MV-4-11 (cell line): ENCODE results near the gene FSTL4.

Experiments used
- DNase-seq: peaks from one replicate; lab custom pipeline; 2025; lab: John Stamatoyannopoulos, UW

FSTL4 gene

DNA sequence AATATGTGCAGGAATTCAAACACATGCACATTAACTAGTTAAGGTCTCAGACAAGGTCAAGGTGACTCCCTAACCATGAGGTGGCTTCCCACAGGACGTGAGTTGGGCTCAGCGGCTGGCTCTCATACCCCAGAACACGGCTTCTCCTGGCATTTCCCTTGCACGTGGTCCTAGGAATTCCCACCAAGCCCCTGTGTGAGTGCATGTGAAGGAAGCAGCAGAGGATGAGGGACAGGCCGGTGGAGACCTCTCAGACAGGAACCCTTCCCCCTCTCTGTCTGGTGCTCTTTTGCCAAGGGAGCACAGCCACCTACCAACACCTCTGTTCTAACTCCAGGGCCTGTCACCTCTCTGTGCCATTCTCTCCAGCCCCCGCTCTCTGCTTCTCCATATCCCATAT is 271.0 kb downstream of the FSTL4 start:
- no peak for DNase-seq

DNA sequence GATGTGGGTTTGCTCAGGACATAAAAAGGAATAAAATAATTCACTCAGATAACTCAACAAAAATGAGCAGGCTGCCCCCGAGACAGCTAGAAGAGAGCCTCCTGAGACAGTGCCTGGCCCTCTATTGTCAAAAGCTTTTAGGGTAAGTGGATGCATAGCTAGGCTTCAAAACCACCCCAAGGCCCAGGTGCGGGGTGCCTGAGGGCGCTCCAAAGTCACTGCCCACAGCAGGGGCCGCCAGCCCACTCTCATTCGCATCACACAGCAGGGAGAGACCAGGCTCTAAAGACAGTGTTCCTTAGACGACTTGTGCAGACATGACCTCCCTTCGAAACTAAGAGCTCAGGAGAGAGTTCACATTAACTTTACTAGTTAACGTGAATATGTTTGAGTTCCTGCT is 271.5 kb downstream of the FSTL4 start:
- DNase-seq: no peak

DNA sequence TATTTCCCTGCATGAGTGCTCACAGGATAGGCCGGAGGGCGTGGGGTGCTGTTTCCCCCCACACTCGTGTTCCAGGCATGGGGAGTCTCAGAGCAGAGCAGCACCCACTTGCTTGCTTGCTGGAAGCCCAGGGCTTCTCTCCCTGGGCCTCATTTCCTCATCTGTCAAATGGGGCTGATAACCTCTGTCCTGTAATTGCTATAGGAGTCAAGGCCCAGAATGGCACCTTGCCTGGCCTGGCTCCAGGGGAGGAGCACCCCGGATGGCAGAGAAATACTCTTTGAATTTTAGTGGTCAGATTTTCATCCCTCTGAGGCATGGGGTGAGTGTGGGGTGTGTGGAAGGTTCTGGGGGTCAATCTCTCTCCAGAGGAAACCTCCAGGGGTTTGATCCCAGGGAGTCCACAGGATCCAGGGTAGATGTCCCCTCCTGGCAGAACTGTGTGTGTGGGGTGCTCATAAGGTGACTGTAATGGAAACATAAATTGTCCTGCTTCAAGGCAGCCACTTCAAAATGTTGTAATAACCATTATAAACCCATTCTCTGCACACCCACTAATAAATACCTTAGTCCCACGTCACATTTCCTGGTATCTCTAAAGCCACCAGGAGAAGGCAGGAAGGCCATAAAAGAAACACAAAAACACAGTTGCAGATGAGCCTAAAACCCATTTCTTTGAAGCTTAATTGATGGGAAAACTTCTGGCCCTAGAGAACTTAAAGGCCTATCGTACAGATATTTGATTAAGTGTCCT is 272.2 kb downstream of the FSTL4 start:
- DNase-seq: no peak

DNA sequence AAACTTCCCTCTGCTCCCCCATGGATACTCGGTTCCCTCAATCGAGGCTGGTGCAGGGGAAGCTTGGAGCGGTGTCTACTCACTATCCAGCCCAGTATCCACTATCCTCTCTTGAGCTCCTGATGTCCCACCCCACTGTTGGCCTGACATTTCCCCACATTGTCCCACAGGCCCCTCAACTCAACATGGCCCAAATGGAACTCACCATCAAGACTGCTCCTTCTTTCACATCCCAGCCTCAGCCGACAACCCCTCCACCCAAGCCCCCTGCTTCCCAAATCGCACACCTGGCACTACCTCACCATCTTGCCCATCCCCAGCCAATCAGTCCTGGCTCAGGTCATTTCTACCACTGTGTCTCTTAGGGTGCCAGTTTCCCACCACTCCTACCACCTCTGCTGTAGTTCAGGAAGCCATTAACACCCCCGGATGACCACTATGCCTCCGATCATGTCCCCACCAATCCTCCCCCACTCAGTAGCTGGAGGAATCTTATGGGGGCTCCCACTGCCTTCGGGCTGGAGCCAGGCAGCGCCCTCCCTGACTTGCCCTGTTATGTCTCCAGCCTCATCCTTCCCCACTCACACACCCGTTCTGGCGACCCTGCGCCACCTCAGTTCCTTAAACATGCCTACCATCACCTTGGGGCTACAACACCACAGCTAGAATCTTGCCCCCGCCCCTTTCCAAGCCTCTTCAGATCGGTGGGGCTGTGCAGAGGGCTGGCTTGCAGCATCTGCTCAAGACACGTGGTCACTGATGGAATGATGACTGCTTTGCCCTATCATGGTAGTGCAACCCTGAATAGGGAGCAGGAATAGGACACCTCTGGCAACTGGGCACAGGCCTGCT is 273.6 kb downstream of the FSTL4 start:
- no peak for DNase-seq

DNA sequence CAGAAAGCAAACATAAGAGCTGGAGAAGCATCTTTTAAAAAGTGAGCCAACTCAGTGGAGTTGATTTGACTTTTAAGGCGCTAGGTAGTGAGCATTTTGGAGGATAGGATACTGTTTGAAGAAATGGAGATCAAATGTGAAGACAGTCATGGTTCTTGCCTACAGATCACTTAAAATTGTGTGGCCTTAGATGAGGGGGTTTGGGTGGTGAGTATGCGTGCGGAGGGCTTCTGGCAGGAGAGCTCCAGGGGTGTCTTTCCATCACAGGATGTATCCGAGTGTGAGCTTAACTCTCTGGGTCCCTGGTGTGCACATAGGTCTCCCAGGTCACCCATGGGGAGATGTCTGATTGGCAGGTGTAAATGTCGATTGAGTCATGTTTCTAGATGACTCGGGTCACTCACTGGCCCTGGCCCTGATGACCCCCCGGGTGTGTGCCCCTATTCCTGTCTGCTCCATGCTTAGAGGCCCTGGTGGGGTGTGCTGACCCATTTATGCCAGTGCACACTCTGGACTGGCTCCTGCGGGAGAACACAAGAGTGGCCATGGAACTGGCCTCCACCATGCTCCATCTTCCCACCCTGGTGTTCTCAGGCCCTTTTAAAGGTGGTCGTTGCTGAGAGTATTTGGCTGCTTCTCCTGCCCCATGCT is 274.4 kb downstream of the FSTL4 start:
- DNase-seq: no peak

DNA sequence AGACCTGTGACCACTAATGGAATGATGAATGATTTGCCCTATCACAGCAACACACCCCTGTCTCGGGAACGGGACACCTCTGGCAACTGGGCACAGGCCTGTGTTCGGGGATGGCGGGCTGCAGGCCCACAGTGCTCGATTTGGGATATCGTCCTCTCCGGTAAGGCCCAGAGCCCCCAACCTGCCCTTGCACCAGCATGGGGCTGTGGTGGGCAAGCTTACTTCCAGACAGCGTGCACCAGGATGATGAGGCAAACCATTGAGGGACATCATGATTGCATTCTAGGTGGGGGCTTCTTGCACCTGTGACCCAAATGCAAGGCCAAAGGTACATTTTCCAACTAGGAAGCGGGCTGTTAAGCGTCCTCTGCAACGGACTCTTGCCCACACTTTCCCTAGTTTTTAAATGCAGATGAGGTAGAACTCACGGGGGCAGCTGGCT is 275.4 kb downstream of the FSTL4 start:
- no peak for DNase-seq

DNA sequence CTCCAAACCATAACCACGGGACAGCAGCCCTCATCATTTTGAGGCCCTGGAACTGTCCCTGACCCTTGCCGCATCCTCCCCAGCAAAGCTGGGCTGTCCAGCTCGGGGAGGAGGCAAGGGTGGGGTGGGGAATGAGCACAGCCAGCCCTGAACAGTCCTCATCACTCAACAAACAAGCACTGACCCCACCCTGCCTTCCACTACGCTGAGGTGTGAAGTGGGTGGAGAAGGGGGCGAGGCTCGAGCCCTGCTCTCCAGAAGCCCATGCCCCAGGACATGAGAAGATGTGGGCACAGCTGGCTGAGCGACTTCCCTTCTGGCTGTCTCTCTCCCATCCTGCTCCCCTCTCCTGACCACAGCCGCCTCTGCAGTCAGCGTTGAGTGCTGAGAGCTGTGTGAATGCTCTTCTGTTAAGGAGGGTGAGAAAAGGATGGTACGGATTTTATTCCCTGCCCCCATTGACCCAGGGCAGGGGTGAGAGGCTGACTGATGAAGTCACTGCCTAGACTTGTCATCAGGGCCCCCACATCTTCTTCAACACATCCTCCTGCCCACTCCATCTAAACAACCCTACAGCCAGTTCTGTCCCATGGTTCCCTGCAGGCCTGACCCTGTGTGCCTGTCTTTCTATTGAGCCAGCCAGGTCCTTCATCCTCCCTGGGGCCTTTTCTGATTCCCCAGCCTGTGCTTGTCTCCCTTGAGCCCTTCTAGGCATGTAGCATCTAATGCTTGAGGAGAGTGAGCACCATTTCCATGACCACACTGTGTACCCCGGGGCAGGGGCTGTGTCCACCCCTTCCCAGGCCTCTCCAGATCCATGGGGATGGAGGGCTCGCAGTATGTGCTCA is 276.0 kb downstream of the FSTL4 start:
- no peak for DNase-seq

DNA sequence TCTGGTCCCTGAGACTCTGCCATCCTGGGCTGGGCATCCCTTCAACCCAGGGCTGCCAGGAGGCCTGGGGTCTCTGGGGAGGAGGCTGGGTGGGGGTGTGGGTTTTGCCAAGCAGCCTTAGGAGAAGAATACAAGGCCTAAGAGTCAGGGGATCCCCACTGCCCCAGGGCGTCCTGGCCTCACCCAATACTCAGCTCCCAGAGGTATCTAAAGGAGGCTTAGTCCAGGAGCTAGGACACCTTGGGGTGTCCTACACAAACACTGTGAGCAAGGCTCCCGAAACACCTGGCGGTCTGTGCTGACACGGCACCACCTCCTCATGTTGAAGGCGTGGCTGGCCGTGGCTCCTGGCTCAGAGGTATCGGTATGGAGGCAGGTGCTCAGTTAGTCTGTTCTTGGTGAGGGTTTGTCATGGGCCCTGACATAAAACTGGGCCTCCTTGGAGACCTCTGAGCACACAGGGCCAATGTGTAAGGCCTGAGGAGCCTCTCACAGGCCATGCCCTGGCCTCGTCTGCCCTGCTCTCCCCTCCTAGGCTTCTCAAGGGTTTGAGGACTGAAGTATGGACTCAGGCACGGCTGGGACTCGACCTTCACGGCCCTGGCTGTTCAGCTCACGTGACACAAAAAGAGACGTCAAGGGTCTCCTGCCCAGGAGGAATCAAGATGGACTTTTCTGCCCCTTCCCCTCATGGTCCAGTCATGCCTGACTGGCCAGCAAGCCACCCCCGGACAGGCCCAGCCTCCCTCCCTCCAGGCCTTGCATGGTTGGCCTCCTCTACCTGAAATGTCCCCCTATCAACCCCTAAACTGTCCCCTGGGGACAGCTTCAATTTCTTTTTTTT is 277.3 kb downstream of the FSTL4 start:
- DNase-seq: no peak

DNA sequence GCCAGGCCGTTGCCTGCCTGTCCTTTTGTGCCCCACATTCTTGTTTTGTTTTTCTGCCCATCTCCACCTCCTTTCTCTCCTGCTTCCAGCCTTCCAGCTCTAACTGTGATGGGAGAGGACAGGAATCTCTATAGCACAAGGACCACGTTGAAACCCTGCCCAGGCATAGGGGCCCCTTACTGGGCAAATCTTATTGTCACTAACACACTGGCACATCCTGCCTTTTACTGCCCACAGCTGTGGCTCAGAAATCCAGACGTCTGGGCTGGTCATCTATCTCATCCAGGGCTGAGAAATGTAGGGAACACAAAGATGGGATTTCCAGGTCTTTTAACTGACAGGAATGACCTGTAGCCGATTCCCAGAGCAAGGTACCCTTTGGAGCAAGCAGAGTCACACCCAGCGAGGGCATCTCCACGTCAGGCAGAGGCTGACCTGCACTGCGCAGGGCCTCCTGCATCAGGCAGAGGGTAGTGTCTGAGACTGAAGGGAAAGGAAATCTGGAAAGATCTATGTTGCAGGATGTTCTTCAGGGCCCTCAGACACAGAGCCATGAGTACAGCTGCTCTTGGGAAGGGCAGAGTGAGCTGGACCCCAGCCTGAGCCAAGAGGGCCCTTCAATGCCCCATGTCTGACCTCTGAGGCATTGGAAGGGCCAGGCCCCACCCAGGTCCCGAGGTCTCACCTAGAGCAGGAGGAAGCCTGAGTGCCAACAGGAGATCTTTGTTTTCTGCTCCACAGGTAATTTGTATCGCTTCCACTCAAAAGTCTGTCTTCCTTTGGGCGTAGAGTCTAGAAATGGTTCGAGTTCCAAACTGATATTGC is 278.8 kb downstream of the FSTL4 start:
- no peak for DNase-seq

DNA sequence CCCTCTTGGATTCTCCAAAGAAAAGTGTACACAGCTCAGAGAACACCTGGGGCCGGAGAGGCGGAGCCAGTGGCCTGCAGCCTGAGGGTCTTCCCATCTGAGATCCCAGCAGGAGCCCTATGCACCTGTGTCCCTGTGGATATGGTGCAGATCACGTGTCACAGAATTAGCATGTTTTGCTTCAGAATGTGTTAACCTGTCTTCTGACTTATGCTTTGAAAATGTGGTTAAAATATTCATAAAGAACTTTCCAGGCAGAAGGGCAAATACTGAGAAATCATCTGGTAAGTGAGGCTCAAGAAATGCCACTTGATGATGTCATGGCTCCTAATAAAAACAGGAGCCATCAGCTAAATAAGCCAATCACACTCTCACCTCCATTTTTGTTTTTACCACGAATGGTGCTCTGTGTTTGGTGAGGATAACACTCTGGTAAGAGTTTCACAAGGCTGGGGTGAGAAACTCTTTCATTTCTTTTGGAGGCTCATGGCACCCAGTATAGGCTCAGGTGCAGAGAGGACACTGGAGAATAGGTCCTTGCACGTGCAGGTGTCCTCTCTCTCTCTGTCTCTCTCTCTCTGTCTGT is 279.8 kb downstream of the FSTL4 start:
- DNase-seq: no peak

DNA sequence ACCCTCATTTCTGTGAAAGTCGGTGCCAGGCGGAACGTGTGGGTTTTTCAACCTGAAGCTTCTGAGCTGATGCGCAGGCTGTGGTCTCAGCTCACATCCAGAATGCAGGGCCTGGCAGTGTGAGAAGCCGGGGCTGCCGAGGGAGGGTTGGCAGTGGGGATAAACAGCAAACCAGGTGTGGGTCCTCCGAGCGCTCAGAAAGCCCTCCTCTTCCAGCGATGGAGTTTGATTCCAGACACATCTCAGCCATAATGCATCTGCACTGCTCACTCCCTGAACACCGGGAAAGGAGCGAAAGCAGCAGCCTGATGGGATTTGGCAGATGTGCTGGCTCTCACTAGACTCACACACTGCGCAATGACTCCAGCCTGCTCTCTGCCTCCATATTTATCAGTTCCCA is 280.4 kb downstream of the FSTL4 start:
- DNase-seq: no peak

DNA sequence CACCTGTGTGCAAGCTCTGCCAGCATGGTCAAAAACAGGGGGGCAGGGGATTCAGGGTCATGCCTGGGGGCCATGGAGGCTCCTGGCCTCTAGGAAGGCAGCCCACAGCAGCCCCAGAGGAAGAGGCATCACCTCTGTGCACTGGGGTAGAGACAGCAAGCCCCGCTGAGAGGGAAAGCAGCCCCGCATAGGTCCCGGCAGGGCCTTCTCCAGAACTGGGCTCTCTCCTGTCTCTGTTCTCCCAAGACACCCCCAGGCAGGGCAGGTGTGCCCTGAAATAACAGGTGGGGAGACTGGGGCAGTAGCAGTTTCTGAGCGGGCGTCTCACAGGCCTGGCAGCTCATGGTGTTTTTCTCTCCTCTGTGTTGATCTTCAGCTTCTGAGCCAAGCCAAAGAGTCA is 281.4 kb downstream of the FSTL4 start:
- no peak for DNase-seq

DNA sequence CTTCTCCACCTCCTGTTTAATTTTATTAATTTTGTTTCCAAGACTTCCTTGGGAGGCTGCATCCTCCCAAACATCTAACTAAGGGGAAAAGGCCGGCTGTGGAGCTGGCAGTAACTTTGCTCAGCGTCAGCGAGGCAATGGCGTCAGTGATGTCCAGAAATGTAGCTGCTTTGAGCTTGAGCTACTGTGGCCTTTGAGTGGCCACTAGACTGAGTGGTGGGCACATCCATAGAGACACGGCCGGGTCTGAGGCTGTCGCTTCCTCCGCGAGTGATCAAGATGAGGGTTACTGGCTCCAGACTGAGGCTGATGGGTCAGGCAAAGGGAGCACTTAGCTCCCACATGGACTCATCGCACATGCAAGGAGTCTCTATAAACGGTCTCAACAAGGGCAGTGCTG is 283.5 kb downstream of the FSTL4 start:
- no peak for DNase-seq

DNA sequence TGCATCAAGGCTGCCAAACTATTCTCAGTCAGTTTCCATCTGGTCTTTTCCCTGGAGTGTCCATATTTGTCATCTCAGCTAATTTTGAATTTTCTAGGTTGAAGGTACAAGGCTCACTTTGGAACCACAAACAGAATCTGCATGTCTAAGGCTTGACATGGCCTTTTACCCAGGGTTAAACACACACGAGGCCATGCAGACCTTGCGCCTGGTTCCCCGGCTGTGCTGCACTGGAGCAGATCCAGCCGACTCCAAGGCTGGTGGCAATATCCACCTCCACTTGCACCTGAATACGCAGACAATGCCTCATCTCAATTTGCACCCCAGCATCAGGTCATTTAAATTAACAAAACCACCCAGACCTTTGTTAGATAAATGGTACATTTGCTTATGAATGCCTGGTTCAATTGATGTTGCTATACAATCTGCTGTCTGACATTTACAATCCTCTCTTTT is 284.4 kb downstream of the FSTL4 start:
- DNase-seq: no peak

DNA sequence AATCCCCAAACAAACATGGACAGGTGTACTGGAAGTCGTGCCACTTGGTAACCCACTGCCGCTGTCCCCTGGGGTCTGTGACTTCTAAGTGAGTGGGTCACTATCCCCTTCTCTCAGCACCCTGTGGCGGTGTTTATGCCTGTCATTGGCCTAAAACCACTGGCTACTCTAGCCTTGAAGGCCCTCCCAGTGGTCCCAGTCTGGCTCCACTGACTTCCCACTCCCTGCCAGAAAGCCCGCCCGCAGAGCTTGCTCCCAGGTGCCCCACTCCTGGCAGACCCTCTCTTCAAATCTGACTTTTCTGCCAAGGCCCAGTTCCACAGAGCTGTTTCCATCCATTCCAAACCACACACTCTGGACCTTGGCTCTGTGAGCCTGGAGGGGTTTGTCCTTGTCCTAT is 286.0 kb downstream of the FSTL4 start:
- no peak for DNase-seq

DNA sequence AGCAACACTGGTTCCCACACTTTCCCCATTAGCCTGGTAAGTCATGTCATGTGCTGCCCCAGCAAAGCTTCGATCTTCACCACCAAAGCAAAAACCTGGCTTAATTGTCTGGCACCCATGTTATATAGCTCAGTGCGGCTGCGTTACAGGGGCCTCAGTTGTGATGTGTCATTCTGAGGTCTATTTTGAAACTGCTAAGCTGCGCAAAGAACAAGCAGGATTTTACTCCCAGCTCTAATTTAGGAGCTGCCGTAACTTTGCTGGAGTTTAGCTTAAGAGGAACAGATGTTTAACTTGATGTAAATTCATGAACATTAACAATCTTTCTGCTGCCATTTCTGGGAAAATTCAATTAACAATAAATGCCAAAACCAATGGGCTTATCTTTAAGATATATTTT is 286.5 kb downstream of the FSTL4 start:
- DNase-seq: no peak

DNA sequence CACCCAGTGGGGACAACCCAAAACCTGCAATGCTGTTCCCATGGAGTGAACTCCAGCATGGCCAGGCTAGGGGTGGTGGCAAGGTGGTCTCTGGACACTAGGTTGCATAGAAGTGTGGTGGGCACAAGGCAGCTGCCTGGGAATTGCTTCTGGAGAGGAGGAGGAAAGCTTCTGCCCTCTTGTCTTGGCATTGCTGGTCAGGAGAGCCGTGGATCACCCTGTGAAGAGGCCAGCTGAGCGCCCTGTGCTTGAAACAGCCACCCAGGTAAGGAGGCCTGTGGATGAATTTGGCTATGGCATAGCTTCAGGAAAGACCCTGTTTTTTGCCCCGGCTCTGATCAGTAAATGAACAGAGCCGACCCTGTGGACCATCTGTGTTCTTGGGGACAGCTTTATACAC is 287.4 kb downstream of the FSTL4 start:
- no peak for DNase-seq

DNA sequence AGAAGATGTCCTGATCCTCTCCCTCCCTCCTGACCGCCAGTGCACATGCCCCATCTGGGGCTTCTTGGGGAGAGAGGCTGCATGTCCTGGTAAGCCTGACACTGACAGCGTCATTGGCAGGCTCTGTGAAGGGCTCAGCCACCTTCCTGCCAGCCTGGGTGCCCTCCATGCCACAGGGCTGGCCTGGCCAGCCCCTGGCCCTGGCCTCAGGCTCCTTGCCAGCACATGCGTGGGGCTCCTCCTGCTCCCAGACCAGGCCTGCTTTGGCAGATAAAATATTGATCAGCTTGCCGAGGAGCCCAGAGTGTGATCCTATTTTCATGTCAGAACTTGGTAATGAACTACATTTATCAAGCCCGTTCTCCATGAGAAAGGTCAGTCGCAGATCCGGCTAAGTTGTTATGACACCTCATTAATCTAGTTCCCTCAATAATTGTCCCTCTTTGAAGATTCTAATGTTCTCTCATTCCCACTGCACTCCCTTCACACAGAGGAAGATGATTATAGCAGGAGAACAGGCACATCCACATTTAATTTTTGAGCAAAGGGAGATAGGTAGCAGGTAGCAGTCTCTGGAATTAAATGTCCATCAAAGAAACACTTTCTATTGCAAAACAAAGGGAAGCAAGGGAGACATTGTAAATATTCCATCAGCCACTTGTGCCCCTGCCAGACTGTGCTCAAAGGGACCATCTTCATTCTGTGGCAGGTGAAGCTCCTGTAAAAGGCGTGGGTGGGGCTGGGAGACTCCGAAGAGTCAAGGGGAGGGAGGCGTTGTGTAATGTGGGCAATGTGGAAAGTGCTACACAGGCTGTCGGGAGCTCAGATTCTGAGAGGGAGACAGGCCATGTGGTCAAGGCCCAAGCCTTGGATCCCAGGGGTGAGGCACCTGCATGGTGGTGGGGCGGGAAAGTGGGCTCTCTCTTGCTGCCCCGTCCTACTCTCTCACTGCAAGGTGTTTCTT is 288.6 kb downstream of the FSTL4 start:
- no peak for DNase-seq

DNA sequence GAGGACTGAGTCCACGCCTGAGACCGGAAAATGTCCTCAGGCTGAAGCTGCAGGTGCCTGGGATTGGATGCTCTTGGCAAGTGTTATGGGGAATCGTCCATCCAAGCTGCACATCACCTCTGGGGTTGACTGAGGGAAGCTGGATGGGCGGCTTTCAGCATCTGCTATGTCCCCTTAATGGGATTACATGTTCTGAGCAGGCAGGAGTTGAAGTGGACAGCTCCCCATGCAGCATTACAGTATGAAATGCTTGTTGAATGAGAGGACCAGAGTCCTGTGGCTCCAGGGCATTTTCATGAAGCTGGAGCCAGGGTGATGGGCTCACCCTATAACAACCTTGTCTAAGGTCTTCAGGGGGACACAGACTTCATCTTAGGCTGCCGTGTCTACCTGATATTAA is 289.6 kb downstream of the FSTL4 start:
- DNase-seq: no peak
